NCI-H187 treated with DMSO at 0.1 percent for 48 hours (cell line): ENCODE results near the gene MUC3A.
"Not testable (repeated sequence)": the region's sequence is repeated elsewhere in the genome, so short reads cannot be mapped to it uniquely, and the experiment has no call there.

Source experiments
- DNase-seq: peaks from one replicate; lab custom pipeline; 2025; lab: John Stamatoyannopoulos, UW

The MUC3A gene, protein sequence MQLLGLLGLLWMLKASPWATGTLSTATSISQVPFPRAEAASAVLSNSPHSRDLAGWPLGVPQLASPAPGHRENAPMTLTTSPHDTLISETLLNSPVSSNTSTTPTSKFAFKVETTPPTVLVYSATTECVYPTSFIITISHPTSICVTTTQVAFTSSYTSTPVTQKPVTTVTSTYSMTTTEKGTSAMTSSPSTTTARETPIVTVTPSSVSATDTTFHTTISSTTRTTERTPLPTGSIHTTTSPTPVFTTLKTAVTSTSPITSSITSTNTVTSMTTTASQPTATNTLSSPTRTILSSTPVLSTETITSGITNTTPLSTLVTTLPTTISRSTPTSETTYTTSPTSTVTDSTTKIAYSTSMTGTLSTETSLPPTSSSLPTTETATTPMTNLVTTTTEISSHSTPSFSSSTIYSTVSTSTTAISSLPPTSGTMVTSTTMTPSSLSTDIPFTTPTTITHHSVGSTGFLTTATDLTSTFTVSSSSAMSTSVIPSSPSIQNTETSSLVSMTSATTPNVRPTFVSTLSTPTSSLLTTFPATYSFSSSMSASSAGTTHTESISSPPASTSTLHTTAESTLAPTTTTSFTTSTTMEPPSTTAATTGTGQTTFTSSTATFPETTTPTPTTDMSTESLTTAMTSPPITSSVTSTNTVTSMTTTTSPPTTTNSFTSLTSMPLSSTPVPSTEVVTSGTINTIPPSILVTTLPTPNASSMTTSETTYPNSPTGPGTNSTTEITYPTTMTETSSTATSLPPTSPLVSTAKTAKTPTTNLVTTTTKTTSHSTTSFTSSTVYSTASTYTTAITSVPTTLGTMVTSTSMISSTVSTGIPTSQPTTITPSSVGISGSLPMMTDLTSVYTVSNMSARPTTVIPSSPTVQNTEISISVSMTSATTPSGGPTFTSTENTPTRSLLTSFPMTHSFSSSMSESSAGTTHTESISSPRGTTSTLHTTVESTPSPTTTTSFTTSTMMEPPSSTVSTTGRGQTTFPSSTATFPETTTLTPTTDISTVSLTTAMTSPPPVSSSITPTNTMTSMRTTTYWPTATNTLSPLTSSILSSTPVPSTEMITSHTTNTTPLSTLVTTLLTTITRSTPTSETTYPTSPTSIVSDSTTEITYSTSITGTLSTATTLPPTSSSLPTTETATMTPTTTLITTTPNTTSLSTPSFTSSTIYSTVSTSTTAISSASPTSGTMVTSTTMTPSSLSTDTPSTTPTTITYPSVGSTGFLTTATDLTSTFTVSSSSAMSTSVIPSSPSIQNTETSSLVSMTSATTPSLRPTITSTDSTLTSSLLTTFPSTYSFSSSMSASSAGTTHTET (N-terminal part only)

DNA sequence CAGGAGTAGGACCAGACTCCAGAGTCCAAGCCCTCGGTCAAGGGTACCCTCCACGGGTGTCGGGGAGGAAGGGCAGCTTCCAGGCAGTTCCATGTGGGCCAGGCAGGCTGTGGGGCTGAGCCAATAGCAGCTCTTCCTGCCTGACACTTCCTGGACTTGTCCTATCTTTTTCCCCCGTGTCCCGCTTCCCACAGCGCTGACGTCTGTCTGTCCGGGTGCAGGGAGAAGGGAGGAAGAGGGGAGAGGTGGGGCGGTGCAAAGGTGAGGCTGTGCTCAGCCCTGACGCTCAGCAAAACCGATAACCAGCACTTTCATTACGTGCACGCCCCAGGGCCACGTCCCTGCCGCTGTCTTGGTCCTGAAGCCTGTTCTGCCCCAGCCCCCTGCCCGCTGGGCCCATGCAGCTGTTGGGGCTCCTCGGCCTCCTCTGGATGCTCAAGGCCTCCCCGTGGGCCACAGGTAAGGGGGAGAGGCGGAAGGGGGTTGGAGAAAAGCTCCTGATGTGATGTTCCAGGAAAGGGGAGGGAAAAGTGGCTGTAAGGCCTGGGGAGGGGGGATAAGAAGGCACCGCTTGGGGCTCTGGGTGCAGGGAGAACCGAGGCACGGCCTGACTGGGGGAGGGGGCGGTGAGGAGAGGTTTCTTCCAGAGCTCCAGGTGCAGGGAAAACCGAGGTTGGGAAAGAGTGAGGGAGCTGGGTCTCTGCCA is at the start of gene MUC3A:
Gene MUC3A (plus strand): TSS at position 308 of the 706 bp plus-strand sequence. CDS start 91 bp downstream, at position 399.
- DNase-seq, result no peak

DNA sequence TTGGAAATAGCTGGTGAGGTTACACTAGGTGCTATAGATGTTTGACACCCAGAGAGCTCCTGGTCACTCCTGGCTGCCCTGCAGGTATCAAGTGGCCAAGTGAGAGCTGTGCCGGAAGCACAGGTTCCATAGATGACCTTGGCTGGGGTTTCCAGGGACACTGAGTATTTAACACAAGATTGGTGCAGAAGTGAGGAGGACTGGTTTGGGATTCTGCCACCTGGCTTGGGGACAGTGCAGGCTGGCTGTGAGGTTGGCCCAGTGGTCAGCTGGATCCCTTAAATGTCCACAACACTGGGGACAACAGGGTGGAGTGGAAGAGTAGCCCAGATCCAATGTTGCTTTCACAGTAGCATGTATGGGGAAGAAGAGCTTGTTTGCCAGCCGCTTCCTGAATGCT is 48.4 kb upstream of the MUC3A start:
- DNase-seq, result no peak

DNA sequence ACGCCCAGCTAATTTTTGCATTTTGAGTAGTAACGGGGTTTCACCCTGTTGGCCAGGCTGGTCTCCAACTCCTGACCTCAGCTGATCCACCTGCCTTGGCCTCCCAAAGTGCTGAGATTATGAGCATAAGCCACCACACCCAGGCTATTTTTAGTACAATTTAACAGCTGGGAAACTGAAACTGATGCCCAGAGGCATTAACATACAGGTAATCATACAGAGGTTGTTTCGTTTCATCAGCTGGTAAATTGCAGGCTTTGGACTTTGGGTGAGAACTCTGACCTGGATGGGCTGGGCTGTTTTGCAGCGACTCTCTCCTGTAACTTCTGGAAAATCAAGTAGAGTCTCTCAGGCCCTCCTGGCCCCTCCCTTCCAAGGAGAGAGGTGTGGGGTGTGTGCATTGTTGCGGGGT is 47.4 kb upstream of the MUC3A start:
- DNase-seq, result no peak

DNA sequence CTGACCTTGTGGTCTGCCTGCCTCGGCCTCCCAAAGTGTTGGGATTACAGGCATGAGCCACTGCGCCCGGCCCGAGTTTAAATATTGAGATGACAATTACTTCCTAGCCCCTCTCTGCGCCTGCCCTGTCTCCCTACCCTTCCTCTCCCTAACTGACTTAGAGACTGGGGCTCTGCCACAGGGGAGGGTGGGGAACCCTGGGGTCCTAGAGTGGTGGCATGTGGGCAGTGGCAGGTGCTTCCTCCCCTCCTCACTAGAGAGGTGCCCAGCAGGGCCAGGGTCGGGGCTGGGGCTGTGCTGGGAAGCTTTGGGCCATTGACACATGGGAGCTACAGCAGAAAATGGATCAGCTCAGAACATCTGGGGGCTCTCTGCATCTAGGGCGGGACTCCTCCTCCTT is 46.7 kb upstream of the MUC3A start:
- DNase-seq, result no peak

DNA sequence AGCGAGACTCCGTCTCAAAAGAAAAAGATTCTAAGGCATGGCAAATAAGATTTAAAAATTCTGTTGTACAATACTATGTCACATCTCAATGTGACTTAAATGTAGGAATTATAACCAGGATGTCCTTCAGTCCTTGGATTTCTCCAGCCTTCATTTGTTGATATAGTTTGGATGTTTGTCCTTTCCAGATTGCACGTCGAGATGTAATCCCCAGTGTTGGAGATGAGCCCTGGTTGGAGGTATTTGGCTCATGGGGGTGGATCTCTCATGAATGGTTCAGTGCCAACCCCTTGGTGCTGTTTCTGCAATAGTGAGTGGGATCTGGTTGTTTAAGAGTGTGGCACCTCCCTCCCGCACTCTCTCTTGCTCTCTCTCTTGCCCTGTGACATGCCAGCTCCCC is 40.8 kb upstream of the MUC3A start:
- DNase-seq, result no peak

DNA sequence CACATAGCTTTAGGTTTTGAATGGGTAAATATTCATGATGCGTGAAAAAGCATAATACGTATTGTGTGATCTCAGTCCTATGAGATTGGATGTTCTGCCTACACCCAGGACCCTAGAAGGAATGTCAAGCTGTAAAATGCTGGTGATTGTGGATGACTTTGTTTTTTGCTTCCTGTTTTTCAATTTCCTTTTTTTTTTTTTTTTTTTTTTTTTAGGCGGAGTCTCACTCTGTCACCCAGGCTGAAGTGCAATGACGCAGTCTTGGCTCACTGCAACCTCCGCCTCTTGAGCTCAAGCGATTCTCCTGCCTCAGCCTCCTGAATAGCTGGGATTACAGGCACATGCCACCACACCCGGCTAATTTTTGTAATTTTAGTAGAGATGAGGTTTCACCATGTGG is 38.9 kb upstream of the MUC3A start:
- not testable (repeated sequence) for DNase-seq

DNA sequence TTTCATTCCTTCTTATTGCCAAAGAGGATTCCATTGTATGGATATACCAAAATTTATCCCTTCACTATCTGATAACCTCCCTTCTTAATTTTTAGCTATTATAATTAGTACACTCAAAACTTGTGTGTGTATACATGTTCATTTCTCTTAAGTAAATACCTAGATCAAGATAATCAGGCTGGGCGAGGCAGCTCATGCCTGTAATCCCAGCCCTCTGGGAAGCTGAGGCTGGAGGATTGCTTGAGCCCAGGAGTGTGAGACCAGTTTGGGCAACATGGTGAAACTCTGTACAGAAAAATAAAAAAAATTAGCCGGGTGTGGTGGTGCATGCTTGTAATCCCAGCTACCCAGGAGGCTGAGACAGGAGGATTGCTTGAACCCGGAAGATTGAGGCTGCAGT is 37.9 kb upstream of the MUC3A start:
- DNase-seq, result no peak

DNA sequence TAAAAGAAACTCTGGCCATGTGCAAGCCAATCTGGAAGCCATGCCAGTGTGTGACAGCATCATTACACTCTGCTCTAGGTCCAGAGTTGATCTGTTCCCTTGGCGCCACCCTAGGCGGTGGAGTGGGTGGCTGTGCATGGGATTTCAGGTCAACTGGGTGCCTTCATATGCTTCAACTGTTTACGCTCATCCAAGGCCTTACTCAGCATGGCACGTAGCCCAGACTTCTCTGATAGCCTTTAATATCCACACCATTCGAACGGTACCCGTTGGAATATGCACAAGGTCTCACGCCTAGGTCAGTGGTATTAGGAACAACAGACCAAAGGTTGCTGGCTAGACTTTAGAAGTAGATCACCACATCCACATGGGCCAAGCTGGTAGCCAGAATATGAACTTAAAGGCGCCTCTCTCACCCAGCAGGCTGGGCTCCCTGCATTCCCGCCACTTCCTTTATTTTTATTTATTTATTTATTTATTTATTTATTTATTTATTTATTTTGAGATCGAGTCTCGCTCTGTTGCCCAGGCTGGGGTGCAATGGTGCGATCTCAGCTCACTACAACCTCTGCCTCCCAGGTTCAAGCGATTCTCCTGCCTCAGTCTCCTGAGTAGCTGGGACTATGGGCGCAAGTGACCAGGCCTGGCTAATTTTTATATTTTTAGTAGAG is 35.0 kb upstream of the MUC3A start:
- DNase-seq, result no peak

DNA sequence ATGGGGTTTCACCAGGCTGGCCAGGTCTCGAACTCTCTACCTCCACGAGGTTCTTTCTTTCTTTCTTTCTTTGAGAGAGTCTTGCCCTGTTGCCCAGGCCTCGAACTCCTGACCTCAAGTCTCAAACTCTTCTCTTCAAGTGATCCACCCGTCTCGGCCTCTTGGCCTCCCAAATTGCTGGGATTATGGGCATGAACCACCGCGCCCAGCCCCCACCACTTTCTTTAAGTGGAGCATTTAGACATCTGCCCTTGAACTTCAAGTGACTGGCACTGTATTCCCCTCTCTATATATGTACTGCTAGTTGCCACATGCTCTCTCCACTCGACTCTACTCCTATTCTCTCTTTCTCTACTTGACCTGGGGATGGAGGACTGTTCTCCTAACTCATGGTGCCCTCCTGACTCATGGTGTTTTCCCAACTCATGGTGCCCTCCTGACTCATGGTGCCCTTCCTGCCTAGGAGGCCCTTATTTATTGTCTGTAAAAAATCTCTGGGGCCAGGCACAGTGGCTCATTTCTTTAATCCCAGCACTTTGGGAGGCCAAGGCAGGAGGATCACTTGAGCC is 34.4 kb upstream of the MUC3A start:
- DNase-seq, result no peak

DNA sequence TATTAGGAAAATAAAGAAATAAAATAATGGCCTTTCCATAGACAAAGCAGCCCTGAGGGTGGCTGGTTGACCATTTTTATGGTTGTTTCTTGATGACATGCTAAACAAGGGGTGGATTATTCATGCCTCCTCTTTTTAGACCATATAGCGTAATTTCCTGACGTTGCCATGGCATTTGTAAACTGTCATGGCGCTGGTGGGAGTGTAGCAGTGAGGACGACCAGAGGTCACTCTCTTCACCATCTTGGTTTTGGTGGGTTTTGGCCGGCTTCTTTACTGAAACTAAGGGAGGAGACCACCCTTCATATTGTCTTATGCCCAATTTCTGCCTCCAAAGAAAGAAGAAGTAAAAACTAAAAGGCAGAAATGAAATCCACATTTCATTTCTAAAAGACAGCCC is 30.0 kb upstream of the MUC3A start:
- not testable (repeated sequence) for DNase-seq

DNA sequence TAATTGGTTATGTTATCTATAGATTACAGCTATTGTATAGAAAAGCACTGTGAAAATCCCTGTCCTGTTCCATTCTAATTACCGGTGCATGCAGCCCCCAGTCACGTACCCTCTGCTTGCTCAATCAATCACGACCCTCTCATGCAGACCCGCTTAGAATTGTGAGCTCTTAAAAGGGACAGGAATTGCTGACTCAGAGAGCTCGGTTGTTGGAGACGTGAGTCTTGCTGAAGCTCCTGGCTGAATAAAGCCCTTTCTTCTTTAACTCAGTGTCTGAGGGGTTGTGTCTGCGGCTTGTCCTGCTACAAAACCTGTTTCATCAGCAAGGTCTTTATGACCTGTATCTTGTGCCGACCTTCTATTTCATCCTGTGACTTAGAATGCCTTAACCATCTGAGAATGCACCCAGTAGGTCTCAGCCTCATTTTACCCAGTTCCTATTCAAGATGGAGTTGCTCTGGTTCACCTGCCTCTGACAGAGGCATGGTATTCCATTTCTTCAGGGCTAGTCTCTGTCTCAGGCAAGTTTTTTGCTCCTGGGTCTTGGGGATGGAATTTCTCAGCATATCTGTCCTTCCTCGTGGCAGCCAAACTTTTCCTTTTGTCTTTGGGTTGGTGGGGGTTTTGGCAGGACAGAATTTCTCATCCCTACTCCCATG is 29.4 kb upstream of the MUC3A start:
- not testable (repeated sequence) for DNase-seq

DNA sequence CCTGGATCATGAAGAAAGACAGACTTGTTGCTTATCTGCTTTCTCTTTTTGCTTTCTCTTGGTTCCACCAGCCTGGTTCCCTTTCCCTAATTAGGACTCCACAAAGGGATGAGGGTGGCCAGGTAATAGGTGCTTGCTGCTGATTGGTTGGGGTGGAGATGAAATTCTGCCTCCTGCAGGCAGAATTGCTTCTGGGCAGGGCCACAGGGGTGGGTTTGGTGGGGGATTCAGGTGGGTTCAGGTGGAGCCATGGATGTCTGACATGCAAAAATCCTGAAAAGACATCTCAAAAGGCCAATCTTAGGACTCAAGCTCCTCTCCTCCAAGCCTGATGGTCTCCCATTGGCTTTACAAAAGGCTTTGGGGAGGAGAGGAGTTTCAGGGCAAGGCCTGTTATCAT is 28.3 kb upstream of the MUC3A start:
- DNase-seq, result no peak

DNA sequence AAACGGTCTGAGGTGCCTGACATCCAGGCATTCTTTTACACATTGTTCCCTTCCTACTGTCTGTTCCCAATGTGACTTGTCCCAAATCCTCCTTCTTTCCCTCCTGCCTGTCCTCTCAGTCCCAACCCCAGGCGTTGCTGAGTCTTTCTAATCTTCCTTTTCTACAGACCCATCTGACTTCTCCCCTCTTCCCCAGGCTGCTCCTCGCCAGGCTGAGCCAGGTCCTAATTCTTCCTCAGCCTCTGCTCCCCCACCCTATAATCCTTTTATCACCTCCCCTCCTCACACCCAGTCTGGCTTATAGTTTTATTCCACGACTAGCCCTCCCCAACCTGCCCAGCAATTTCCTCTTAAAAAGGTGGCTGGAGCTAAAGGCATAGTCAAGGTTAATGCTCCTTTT is 25.7 kb upstream of the MUC3A start:
- not testable (repeated sequence) for DNase-seq

DNA sequence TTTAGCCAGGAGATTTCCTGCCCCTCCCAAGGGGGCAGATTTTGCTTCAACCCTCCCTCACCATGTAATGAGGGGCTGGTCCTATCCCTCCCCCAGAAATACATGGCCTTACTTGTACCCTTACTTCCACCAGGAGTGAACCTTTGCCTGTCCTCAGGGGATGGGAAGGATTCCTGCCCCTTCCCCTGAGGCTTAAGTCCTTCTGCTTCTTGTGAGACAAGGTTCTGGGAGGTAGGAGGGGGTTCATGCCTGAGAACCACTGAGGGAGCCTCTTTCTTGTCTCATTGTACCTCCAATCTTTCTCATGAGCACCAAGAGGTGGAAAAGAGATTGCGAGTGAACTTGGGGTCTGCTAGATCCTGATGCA is 19.5 kb upstream of the MUC3A start:
- no peak for DNase-seq

DNA sequence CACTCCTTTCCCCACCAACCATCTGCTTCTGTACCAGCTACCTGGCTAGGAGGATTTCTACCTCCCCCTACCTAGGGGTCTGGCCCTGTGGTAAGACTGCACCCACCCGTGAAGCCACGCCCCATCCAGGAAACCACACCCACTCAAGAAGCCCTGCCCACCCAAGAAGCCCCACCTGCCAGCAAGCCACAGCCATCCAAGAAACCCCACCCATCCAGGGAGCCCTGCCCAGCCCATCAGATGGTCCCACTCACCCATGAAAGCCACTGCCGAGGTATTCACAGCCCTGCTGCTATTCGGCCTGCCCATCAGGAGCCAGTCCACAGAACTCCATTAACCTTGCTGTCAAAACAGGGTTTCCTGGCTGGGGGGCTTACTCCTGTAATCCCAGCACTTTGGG is 15.6 kb upstream of the MUC3A start:
- DNase-seq, result no peak

DNA sequence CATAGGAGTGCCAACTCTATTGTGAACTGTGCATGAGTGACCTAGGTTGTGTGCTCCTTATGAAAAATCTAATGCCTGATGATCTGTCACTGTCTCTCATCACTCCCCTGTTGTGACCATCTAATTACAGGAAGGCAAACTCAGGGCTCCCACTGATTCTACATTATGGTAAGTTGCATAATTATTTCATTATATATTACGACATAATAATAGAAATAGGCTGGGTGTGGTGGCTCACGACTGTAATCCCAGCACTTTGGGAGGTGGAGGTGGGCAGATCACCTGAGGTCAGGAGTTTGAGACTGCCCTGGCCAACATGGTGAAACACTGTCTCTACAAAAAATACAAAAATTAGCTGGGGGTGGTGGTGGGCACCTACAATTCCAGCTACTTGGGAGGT is 14.0 kb upstream of the MUC3A start:
- not testable (repeated sequence) for DNase-seq

DNA sequence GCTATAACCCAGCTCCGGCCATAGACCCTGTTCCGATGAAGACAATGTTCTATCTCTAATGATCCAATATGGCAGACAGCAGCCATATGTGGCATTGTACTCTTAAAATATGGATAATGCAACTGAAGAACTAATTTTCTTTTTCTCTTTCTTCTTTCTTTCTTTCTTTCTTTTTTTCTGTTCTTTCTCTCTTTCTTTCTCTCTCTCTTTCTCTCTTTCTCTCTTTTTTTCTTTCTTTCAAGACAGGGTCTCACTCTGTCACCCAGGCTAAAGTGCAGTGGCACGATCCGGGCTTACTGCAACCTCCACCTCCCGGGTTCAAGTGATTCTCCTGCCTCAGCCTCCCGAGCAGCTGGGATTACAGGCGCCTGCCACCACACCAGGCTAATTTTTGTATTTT is 13.2 kb upstream of the MUC3A start:
- DNase-seq, result not testable (repeated sequence)

DNA sequence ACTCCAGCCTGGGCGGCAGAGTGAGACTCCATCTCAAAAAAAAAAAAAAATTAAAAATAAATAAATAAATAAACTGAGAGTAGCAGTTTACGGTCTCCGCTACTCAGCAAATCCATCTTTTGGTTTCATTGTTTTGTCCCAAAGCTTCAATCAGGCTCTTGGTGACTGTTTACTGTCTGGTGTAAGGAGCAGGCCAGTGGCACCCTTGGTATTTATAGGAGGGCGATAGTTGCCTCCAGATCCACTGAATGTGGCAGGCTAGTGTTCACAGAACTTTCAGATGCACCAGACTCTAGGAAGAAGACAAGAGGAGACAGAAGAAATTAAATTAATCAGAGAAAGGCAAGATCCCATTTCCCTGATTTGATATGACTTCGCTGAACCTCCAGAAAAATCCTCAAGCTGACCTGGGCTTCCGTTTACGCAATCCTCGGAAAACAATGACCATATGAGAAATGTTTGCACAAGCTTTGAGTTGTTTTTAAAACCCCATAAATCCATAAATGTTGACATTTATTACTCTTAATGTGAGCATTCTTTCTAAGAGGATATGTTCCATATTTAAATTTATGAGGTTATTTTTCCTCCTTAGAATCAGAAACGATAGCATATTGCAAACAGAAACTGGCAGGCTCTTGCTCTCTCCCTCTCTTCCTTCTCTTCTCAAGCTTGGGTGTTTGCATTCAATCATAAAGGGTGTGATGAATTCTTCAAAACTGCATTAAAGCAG is 7.1 kb upstream of the MUC3A start:
- no peak for DNase-seq

DNA sequence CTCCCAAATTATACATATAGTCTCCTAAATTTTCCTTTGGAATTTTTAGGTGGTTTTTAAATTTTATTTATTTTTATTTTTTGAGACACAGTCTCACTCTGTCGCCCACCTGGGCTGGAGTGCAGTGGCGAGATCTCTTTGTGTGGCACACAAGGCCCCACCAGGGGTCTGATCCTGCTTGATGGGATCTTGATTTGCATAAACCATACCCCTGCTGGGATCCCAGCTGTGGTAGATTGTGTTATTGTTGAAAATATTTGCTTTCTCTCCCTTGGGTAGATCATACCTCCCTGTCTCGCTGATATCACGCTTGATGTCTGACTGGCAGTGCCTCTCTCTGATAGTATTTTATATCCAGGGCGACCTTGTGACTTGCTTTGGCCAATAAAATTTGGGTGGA is 5.6 kb upstream of the MUC3A start:
- DNase-seq, result no peak

DNA sequence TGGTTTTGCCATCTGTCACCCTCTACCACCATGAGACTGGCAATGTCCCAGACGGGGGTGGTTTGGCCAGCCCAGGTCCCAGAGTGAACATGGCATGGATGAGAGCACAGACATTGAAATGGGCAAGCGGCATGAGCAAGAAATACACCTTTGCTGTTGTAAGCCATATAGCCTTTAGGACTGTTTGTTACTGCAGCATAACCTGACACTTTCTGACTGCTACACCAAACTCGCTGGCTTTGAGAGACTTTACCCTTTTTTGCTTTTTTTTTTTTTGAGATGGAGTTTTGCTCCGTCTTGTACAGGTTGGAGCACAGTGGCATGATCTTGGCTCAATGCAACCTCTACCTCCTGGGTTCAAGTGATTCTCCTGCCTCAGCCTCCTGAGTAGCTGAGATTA is 5.2 kb upstream of the MUC3A start:
- DNase-seq, result no peak
